Activated naive CD8-positive, alpha-beta T cell treated with anti-CD3 and anti-CD28 coated beads, Interleukin-2, amount 50 U/mL, for 16 hours (primary cell): ENCODE measurements around the gene ZNF608.

ENCODE experiments used
- DNase-seq: peaks from one replicate; pipeline ENCODE4 v3.0.0-alpha.2; 2020; ENCODE audit warnings: low read depth, low spot score

The ZNF608 gene

DNA sequence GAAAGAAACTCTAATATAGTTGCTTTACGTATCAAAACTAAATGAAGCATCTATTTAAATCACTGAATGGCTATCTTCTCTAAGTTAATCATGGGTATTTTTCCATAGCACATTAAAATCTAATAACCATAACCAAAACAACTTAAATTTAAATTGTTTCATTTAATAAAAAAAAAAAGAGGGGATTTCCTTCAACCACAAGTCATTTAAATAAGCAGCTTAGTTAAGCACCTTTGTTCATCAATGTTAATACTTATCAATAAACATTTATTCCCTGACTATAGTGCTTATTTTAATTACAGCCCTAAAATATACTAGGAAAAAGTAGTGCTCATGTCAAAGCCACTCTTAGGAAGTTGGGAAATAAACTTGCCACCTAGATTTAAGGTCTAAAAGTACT, 30.3 kb downstream of the ZNF608 start:
- DNase-seq: no peak

DNA sequence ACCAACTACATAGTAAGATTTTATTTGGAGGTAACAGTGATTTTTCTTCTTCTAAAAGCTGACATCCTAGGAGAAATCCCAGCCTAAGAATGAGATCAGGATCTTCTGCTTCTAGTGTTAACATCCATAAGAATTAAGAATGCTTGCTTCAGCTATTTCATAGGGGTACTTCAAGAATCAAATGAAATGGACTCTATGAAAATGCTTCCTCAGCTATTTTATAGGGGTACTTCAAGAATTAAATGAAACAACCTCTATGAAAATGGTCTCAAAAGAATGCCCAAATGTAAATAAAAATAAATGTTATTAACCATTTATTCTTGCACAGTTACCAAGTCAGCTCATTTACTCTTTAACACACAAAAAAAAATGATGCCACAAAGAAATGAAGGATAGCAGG, 31.5 kb downstream of the ZNF608 start:
- no peak for DNase-seq

DNA sequence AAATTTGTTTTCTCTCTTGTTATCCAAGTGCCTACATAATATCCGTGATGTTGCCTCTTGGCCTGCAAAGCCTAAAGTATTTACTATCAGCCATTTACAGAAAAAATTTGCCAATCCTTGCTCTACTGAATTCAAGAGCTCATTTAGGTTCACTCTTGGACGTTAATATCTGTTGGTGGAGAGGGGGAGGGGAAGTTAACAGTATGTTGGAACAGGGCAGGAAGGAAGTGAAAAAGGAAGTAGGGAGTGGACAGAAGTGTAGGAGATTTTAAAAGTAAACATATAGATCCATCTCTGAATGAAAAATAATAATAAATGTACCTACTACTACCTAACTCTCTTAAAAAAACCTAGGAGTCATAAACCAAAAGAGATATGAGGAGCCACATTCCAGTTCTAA, 32.8 kb downstream of the ZNF608 start:
- DNase-seq: no peak

DNA sequence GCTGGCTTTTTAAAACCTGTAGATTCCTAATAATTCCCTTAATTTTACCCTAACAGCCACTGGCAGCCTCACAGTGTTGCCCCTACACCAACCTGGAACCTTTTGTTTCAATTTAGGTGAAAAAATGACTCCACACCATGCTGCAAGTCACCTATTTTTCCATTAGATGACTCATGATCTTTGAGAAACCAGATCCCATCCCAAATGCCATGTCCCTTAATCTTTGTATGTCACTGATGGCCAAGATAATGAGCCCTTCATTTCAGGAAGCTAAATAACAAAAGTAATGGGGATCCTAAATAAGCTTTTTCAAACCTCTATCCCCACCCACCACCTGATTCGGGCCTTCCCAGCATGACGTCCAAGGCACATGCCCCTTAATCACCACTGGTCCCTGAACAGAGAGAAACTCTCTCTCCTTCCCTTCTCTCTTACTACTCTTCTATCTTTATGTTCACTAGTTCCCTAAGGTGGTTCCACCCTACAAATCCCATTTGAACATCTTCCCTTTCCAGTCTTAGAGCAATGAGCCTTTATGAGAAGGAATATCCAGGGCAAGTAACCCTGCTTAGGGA, 33.6 kb downstream of the ZNF608 start:
- no peak for DNase-seq

DNA sequence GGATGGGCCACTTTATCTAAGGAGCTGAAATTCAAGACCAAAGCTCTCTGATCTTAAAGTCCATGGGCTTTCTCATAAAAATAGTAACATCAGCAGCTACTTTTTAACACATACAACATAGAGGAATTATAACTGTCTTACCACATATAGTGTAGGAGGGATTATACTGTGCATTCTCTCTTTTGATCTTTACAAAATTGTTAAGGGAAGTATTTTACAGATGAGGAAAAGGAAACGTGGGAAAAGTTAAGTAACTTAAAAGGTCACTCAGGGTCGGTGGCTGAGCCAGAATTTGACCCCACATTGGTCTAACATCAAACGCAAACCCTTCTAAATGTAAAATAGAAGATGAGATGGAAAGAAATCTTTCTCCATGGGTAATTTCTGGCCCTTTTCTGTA, 38.4 kb downstream of the ZNF608 start:
- no peak for DNase-seq

DNA sequence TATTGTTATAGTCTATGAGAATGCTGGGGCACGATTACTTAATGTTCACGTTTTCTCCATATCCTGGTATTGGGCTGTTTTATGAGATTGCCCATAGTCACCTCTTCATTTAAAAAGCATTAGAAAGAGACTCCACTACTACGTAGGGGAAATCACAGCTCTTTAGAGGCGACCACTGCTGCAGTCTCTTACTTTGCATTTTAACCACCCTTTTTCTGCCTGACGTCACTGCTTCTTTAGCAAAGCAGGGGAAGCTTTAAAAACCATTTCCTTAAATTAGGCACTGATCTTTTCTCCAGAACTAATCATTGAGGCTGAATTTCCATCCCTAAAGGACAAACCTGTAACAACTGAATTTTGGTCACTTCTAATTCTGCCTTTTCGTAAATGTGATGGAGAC, 38.9 kb downstream of the ZNF608 start:
- no peak for DNase-seq

DNA sequence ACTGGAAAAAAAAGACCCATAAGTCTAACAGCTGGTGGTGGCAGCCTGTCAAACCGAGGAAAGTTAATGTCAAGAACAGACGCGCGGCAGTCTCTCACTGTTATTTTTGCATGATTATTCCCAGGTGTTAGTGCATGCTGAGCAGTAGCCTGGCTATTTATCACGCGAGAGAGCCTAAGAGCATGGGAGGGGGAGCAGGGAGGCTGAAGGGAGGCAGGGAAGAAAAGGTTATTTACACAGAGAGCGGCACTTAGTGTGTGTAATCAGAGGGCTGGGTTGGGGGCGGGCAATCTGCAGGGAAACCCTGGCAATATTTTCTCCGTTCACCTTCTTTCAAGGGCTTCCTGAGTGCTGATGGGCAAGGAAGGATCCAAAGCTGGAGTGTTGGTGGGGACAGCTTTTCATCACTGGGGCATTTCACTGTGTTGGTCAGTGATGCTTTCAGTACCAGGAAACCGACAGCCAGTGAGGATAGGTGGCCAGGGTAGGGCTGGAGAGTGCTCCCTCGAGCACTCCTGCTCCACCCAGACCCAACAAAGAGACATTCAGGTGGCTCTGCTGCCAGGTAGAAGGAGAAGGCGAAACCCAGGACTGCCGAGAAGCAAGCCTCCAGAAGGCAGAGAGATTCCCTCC, 39.6 kb downstream of the ZNF608 start:
- no peak for DNase-seq

DNA sequence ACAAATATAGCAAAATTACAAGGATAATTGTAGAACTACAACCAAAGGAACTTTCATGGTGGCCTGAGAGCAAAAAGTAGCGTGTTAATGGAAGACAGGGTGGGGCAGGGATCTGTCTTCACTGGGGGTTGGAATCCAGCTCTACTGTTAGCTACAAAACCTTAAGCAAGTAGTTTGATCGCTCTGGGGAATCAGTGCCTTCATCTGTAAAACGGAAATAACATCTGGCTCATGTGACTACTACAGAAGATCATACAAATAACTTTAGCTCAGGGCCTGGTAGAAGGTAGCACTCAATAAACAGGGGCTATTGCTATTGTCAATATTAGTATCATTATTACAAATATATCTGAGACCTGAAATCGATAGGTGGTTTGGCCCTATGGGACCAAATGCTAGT, 40.4 kb downstream of the ZNF608 start:
- no peak for DNase-seq

DNA sequence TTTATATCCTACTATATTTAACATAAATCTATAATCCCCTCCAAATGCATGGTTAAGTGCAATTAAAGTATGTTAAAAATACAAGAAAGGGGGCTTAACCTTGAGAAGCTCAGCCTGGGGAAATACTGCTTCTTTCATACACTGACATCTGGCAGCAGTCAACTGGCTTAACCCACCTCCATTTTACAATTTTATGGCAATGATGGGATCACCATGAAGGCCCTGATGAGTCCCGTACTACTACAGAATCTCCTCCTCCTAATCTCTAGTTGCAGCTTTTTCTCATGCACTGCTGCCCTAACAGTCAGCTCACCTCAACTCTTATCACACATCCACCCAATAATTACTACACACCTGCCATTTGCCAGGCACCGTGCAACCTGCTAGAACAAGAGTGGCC, 40.9 kb downstream of the ZNF608 start:
- no peak for DNase-seq

DNA sequence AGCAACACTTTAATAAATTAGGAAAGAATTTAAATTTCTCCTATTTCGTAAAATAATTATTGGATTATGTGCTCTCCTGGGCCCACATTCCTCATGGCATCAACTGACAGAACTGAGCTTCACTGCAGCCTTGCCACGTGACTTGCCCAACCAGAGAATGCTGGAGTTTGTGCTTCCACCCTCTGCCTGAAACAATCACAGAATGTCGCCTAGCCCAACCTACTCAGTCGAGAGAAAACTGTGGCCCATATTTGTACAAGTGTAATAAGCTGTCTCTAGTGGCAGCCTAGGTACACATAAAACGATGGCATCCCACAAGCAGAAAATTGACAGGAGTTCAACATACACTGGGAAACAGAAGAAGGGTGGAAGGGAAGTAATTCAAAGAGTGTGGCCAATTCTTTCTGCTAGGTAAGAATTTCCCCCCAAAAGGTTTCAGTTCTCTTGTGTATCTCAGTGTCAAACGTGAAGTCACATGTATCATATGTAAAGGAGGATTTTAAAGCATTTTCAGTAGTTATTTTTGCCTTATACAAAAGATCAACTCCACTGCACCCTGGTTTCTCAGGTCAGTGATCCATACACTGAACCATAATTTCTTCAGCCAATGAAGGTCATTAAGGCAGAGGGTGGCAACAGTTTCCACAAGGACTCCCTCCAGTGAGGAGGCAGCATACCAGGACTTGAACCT, 41.7 kb downstream of the ZNF608 start:
- no peak for DNase-seq

DNA sequence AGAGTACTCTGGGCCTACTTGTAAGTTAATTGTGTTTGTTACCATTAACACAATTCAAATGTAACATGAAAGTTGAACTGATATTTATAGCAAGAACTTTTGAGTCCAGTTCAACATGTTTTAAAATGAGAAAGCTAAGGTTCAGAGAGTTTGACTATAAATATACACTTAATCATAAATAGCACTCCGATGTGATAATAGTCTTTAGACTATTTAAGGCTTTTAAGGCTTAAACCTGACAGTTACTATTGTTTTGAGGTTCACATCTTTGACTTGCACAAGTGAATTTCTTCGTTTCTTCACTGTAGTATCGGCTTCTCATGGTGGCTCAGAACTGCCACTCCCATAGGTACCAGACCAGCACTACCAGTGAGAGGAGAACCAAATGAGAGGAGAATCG, 42.4 kb downstream of the ZNF608 start:
- no peak for DNase-seq

DNA sequence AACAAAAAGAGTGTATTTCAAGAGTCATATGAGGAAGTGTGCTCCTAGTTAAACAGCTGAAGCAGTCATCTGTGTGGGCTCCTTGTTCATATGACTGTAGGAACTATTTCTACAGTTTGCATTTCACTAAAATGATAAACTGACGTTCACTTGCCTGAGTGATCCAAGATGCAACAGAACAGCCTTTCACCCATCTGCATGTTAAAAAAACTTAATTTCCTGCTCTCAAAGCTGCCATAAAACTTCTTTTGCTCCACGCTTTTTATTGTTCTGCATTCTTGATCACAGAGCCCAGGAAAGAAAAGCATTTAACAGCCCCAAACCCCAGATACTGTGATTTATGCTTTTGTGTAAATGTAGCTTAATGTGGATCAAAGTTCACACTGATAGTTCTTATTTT, 43.9 kb downstream of the ZNF608 start:
- DNase-seq: no peak

DNA sequence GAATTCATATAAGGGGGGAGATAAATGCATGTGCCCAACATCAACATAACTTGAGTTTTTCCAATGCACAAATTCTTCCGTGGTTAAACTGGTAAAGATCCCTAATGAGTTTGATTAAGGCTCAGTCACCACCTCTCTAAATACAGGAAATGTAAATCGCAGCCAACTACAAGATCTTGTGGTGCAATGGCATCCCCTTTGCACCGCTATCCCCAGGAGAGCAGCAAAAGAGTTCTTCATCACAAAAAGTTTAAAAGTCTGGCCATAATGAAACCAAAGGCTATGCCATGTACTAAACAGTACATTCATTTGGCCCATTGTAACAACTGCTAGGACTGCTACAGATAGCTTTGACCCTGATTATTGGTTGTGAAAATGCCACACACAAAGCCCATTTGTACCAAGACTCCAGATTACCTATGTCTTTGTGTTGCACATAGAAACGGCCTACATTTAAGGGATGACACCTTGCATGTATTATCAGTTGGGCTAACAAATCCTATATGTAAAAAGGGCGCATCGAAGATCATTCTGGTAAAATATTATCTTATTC, 44.5 kb downstream of the ZNF608 start:
- no peak for DNase-seq

DNA sequence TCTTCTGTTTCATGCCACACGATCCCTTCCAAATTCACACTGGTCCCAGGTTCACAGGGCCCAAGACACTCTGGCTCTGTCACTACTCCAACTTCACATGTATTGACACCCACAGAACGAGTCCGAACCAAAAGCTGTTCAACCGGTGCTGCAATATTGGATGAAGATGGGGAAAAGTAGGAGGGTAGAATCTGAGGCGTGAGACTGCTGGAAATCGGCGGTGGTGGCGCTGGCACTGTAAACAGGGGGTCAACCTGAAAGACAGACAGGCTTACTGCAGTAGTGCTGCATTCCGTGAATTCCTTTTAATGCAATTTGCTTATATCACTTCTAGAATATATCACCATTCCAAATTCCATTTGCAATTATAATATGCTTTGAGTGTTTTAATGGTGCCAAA, 45.4 kb downstream of the ZNF608 start:
- no peak for DNase-seq

DNA sequence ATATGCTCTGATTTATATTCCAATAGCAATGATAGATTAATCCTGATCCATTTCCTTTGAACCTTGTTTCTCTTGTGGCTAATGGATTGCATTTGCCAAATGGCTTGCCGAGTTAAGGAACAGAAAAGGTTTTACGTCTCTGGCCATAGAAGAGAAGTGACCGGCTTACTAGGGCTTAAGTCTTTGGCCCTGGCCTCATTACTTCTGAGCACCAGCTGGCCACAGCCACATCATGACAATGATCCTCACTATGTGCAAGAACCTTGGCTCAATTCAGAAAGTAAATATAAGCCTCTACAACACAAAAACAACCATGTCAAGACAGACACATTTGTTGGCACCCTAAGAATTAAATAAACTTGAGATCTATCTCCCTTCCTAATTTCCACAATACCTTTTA, 46.1 kb downstream of the ZNF608 start:
- no peak for DNase-seq

DNA sequence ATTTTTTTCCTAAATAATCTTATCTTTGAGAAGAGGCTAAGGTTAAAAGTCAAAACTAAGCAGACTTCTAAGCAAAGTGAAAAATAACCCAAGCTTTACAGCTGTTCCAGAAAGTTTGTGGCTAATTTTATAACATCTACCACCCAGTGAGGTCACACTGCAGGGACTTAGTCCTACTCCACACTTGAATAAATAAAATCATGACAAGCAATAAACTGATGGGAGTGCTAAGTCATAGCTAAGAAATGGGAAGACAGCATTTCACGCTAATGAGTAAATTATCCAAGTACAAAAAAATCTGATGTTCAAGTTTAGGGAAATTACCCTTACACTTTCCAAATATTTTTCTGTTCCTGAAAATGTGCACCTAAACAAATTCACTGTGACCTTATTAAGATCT, 47.7 kb downstream of the ZNF608 start:
- no peak for DNase-seq

DNA sequence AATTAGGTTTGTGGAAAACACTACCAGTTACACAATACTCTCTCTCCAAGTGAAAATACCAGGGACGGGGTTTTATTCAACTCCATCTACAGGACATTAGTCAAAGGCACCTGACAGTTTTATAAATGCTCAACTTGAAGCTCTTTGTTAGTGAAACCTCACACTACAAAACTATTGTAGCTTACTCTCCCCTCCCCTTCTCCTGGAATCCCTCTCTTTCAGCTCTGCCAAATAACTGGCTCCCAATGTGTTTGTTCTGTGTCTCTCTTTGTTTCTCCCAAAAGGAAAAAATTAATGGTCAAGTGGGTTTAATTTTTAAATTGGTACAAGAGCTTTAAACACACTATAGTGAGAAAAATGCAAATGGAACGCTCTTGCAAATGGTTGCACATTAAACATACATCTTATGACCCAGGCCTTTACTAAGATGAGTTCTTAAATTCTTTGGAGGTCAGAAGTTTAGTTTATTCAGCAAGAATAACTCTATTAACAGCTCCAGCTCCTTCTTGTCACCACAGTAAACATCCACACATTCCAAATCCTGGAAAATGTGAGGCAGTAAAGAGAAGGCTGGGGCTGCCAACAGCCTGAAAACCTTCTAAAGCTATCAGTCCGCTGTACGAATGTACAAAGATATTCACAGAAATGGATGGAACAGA, 48.4 kb downstream of the ZNF608 start:
- DNase-seq: no peak

DNA sequence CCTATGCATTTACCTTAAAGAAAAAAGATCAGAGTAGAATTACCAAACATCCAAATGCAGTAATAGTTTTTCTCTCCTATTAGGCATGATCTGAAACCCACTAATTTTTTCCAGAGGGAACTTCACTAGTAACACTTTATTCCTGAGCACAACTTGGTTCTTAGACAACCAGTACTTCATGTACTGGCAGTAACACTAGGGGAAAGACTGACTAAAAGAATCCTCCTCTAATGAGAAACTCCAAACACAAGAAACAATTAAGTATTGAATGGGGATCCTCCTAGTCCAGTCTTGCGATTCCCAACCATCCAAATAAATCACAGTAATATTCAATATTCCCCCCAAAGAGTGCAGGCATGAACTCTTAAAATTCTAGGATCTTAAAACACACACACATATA, 48.9 kb downstream of the ZNF608 start:
- DNase-seq: no peak

DNA sequence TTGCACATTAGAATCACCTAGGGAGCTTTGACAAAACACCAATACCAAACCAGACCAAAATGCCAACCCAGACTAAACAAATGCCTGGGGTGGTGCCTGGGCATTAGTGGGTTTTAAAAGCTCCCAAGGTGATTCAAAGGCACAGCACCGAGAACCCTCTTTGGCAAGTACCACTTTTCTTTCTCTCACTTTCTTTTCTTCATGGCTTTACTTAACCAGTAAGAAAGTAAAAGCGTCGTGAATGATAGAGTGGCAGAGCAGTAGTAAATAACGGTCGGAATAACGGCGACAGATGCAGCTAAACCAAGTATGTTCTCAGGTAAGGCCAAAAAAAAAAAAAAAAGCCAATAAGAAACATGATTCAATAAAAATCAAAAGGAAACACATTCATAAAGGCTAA, 49.5 kb downstream of the ZNF608 start:
- DNase-seq: no peak
